Glutamatergic neuron (in vitro differentiated cells): ENCODE data around the gene CDH2. TPM values are rescaled to one million over a fixed set of nuclear protein-coding genes. Genes with fewer than 3 reads are reported as not detected.
A peak's percentile ranks its signal among the peaks of the same experiment; 100 is the strongest.

Source experiments
- DNase-seq: peaks from one replicate; pipeline ENCODE4 v3.0.0; 2022
- H3K27ac Mint-ChIP-seq: one replicate; pipeline ENCODE4 v1.8.0; 2020; ENCODE audit warnings: mild to moderate bottlenecking, mixed read lengths, inconsistent platforms; ENCODE audit not compliant: unreplicated experiment
- H3K27me3 Mint-ChIP-seq: one replicate; pipeline ENCODE4 v1.8.0; 2020; ENCODE audit warnings: mild to moderate bottlenecking, moderate library complexity, mixed read lengths, inconsistent platforms; ENCODE audit not compliant: unreplicated experiment
- H3K36me3 Mint-ChIP-seq: one replicate; pipeline ENCODE4 v1.8.0; 2020; ENCODE audit warnings: mild to moderate bottlenecking, mixed read lengths, inconsistent platforms; ENCODE audit not compliant: unreplicated experiment
- H3K4me1 Mint-ChIP-seq: one replicate; pipeline ENCODE4 v1.8.0; 2020; ENCODE audit warnings: mild to moderate bottlenecking, low read depth, mixed read lengths, inconsistent platforms; ENCODE audit not compliant: unreplicated experiment
- H3K4me3 Mint-ChIP-seq: one replicate; pipeline ENCODE4 v1.8.0; 2020; ENCODE audit warnings: mild to moderate bottlenecking, mixed read lengths, inconsistent platforms; ENCODE audit not compliant: unreplicated experiment
- H3K9me3 Mint-ChIP-seq: one replicate; pipeline ENCODE4 v1.8.0; 2020; ENCODE audit warnings: mild to moderate bottlenecking, moderate library complexity, mixed read lengths, inconsistent platforms; ENCODE audit not compliant: unreplicated experiment
- CTCF ChIP-seq: fragments of 200-600 bp; sonication (generic); IDR thresholded peaks from one replicate; pipeline ENCODE4 v1.5.0; 2021; ENCODE audit not compliant: partially characterized antibody, unreplicated experiment
- total RNA-seq: library from RNA; stranded (reverse); fragmentation: NEBNext Ultra II Directional; extraction: Animal tissue kit (Norgen Biotek cat#: 25700); gene quantifications from one replicate; pipeline ENCODE4 v1.2.1, GENCODE V29; 2021; ENCODE audit not compliant: unreplicated experiment

Gene CDH2
- total RNA-seq, 1 donor from 2014 or later, result 224 TPM

GRCh38 chr18:28095631-28096030 lies 81.3 kb downstream of the CDH2 start:
- Mint-ChIP-seq H3K36me3 (no peaks in the 10 kb centered on the region), H3K27me3 (no peaks in the 10 kb centered on the region), H3K4me3 (no peak overlapping the region), H3K4me1 (peaks cover 12% of the 10 kb centered on the region), H3K9me3 (peaks cover 2% of the 10 kb centered on the region), H3K27ac (no peak overlapping the region)
- DNase-seq, result no peak
- TF ChIP-seq CTCF, result no peak

- DNase-seq, result no peak
- Mint-ChIP-seq H3K4me1 (peaks cover 17% of the 10 kb centered on the region), H3K36me3 (no peaks in the 10 kb centered on the region), H3K4me3 (no peak overlapping the region), H3K9me3 (peaks cover 2% of the 10 kb centered on the region), H3K27ac (no peak overlapping the region), H3K27me3 (no peaks in the 10 kb centered on the region)
- TF ChIP-seq CTCF, result no peak
Measured at GRCh38 chr18:28095041-28095440, 81.9 kb downstream of the CDH2 start.

- H3K27me3 Mint-ChIP-seq, result peaks cover 2% of the 10 kb centered on the region
- H3K27ac Mint-ChIP-seq, result no peak overlapping the region
- peaks cover 38% of the 10 kb centered on the region for H3K4me1 Mint-ChIP-seq
Measured at GRCh38 chr18:28091197-28091596, 85.7 kb downstream of the CDH2 start.

GRCh38 chr18:28088477-28088876 lies 88.5 kb downstream of the CDH2 start:
- Mint-ChIP-seq H3K27ac (peak overlapping the region; percentile 24), H3K4me3 (peak overlapping the region; percentile 9), H3K27me3 (peaks cover 2% of the 10 kb centered on the region), H3K36me3 (no peaks in the 10 kb centered on the region), H3K4me1 (peaks cover 48% of the 10 kb centered on the region), H3K9me3 (peaks cover 1% of the 10 kb centered on the region)
- no peak for TF ChIP-seq CTCF
- no peak for DNase-seq

More at GRCh38 chr18:28091197-28091596, 85.7 kb downstream of the CDH2 start:
- no peaks in the 10 kb centered on the region for H3K36me3 Mint-ChIP-seq
- DNase-seq, result no peak
- no peak overlapping the region for H3K4me3 Mint-ChIP-seq
- peaks cover under 1% of the 10 kb centered on the region for H3K9me3 Mint-ChIP-seq
- TF ChIP-seq CTCF, result no peak

- H3K27me3 Mint-ChIP-seq, result peaks cover 2% of the 10 kb centered on the region
- TF ChIP-seq CTCF, result no peak
- H3K27ac Mint-ChIP-seq, result no peak overlapping the region
- H3K4me3 Mint-ChIP-seq, result peak overlapping the region; percentile 39
- no peaks in the 10 kb centered on the region for H3K36me3 Mint-ChIP-seq
- no peak for DNase-seq
- peaks cover 1% of the 10 kb centered on the region for H3K9me3 Mint-ChIP-seq
- peaks cover 43% of the 10 kb centered on the region for H3K4me1 Mint-ChIP-seq
Measured at GRCh38 chr18:28086670-28087552, 90.0 kb downstream of the CDH2 start.
